ENCODE data around the gene NRAP.

NRAP gene

DNA sequence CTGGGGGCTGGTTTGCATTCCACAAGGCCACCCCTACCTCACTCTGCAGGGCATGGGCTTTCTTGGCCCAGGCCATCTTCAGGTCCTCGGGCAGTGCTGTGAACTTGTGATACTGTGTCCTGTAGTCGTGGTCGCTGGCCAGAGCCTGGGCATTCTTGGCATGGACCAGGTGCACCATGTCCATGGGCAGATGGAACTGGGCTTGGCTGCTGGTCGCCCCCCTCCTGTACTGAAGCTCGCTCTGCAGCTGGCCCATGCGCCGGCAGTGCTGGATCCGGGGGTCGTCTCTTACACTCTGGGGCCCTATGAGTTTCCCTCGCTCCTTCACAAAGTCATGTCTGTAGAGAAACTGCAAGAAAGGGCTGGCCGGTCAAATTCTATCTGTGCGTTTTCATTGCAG lies 59.3 kb downstream of the NRAP start:
- no peak for DNase-seq (ENCODE audit: low read depth)

GRCh38 chr10:113603057-113603777 lies 60.6 kb downstream of the NRAP start:
- no peak for DNase-seq (ENCODE audit: low read depth)

GRCh38 chr10:113600569-113600968 lies 63.3 kb downstream of the NRAP start:
- DNase-seq (ENCODE audit: low read depth), result no peak

DNA sequence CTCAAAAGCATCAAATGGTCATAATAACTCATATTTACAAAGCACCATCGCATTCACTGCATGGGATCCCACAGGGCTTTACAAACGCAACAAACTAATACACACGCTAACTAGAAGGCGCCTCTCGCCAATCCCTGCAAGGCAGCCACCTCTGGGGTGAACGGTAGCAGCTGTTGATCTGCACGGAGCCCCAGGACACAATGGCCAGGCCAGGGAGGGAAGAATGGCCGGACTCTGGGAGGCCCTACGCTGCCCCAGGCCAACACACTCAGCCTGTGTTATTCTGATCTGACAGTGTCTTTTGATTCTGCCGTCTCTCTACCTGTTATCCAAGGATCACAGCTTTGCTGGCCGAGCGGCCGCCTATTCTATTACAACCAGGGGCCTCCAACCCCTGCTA lies 69.2 kb downstream of the NRAP start:
- DNase-seq (ENCODE audit: low read depth), result no peak

DNA sequence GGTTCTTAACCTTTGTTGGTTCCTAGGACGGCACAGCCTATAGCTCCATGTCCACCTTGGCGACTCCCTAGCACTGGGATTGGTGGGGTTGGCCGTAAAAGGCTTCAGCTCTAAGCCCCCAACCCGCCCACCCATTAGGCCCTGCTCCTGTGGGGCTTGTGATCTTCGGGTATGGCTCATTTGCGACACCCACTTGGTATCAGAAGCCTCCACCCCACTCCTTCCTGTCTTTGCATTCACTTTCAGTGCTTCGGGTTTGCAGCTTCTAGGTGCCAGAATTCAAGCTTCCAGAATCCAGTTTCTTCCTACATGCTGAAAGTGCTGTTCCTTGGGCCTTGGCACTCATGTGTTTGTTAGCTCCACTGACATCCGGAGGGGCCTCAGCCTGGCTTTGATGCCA lies 71.5 kb downstream of the NRAP start:
- DNase-seq (ENCODE audit: low read depth), result no peak

DNA sequence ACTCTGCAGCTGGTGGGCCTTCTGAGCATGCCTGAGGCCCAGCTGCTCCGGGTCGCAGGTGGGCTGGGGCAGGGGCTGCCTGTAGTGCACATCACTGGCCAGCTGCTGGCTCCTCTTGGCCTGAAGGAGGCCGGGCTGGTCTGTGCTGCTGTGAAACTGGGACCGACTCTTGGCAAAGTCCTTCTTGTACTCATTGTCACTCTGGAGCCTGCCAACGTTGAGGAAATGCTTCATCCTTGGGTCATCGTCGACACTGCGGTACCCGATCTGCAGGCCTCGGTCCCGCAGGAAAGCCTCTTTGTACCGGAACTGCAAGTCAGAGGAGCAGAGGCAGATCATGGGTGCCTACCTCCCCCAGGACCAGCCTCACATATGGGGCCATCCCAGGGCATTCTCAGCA lies 73.3 kb downstream of the NRAP start:
- no peak for DNase-seq (ENCODE audit: low read depth)

- DNase-seq (ENCODE audit: low read depth), result no peak
These were observed 74.6 kb downstream of the NRAP start for GRCh38 chr10:113589201-113589770.

DNA sequence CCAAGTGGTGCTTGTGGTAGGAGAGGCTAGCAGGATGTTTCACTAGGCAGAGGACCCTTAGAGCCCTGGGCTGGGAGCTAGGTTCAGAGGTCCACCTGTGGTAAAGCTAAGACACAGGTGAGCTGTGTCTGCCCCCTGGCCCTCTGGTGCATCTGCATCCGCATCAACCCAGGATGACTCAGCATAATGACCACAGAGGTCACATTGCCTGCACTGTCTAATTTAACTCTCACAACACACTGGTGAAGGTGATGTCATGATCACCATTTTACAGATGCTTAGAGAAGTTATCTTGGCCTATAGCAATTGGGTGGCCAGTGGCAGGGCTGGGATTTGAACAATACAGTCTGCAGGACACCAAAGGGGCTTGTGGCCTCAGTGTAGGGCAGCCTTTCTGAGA lies 77.9 kb downstream of the NRAP start:
- no peak for DNase-seq (ENCODE audit: low read depth)

DNA sequence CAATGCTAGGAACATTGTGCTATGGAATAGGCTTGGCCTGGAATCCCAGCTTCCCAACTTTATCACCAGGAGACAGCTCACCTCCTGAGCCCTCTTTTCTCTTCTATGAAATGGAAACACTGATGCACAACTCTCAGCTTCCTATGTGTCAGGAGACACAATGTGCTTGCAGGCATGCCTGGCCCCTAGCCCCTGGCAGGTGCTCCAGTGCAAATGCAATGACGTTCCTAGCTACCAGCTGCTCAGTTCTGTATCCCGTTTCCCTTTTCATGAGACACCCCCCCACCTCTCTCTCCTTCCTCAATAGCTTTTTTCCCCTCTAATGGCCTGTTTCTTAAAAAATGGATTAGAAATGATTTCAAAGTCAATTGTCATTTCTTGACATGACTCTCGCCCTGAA lies 80.3 kb downstream of the NRAP start:
- DNase-seq (ENCODE audit: low read depth), result no peak

DNA sequence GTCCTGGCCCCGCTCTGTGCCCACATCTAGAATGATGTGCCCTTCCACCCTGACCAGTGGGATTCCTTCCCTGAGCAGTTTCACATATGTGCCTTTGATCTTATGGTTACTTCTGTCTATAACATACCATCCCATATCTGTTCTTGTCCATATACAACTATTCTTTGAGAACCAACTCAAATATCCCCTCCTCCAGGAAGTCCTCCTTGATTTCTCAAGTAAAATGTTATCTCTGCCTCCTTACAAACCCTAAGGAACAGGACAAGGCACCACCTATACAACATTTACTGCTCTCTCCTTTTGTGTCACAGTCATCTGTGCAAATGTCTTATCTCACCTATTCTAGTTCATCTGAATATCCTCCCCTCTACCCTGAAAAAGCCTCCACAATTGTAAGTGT lies 82.7 kb downstream of the NRAP start:
- no peak for DNase-seq (ENCODE audit: low read depth)

- no peak for DNase-seq (ENCODE audit: low read depth)
These were observed 85.1 kb downstream of the NRAP start for GRCh38 chr10:113578773-113579172.

DNA sequence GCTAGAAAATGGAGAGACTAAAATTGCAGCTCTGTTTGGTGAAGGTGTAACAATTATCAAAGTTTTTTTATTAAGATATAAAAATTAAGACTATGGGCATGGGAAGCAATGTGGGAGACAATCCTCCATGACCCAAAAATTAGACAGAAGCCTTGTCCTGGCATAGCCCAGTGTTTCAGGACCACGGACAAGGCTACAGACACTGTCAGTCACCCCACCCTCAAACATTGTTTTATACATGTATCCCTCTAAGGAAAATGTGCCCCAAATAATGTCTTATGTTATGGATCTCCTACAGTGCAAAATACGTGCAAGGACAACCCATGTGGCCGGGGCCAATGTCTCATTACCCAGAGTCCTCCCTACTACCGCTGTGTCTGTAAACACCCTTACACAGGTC lies 87.0 kb downstream of the NRAP start:
- DNase-seq (ENCODE audit: low read depth), result no peak

DNA sequence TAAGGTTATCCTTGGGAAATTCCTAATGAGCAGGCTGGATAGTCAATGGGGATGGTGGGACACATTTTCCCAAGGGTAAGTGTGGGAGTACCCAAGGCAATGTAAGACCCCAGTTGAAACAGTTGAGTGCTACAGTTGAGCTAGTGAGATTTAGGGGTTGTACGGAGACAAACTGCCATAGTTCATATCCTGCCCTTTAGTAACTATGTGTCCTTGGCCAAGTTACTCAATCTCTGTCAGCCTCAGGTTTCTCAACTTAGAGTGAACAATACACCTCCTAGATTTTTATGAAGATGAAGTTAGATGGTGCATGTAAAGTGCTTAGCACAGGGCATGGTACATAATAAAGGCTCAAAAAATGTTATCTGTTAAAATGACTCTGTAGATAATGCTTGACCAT lies 90.5 kb downstream of the NRAP start:
- no peak for DNase-seq (ENCODE audit: low read depth)

DNA sequence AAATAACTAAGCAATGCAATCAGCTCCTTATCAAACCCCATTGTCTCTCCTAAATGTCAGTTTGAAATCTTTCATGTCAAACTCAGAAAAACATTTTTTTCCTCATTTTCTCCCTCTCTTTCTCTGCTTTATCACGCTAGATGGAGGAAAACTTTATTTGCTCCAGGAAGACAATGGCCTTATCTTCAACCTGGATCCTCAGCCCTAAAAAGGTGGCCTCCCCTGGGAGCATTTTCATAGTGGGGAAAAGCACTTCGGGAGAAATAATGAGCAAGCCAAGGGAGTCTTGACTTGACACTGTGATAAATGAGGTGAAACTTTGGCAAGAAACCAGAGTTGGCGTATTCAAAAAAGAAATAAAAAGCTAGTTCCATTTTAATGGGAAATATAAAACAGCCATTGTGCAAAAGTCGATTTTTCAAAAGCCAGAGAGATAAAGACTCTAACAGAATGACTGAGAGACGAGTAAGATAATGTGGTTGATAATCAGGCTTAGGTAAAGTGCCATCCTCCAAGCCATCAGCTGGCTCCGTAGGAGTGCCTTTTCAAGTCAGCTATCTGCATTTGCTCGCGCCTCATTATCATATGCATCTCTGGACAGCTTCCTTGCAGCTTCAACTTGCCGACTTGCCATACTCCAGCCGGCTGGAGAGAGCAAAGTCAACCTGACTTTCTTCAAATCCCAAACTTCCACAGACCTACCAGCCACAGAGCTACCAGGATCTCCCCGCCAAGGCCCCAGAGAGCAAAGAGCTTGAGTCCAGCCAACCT lies 91.1 kb downstream of the NRAP start:
- DNase-seq (ENCODE audit: low read depth), result no peak

GRCh38 chr10:113569576-113569975 lies 94.3 kb downstream of the NRAP start:
- no peak for DNase-seq (ENCODE audit: low read depth)

- DNase-seq (ENCODE audit: low read depth), result no peak
These were observed 97.0 kb downstream of the NRAP start for GRCh38 chr10:113566888-113567287.

- no peak for DNase-seq (ENCODE audit: low read depth)
These were observed 98.5 kb downstream of the NRAP start for GRCh38 chr10:113565364-113565763.

GRCh38 chr10:113563306-113564088 lies 100.3 kb downstream of the NRAP start:
- DNase-seq (ENCODE audit: low read depth), result peak; percentile 60

GRCh38 chr10:113562704-113563103 lies 101.1 kb downstream of the NRAP start:
- DNase-seq (ENCODE audit: low read depth), result no peak

DNA sequence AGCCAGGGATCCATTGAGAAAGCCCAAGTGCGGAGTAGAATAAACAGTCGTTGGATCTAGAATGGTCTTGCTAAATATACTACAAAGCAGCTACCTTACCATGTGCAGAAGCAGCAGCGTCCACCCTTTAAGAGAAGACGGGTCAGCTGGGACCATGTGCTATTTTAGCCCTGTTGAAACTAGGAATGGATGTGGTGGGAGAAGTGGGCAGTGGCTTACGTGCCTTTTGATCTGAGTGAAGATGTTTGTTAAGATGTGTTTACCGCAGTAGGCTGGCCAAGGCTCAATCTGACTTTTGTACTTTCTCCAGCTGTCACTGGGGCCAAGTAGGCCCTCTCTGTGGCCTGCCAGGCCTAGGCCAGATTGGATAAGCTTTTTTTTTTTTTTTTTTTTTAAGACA lies 101.8 kb downstream of the NRAP start:
- no peak for DNase-seq (ENCODE audit: low read depth)

- DNase-seq (ENCODE audit: low read depth), result no peak
These were observed 102.6 kb downstream of the NRAP start for GRCh38 chr10:113561214-113561613.

DNA sequence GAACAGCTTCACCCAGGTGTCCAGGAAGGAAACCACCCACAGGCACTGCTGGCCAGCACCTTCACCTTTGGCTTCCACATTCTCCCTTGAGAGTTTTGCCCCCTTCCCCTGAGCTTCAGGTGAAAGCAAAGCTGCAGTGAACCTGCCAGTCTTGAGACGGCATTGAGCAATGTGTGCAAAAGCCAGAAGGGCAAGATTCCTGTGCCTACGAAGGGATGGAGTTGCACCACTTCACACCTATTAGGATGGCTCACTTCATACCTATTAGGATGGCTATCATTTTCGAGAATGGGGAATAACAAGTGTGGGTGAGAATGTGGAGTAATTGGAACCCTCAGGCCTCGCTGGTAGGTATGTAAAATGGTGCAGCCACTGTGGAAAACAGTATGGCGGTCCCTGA lies 103.8 kb downstream of the NRAP start:
- DNase-seq (ENCODE audit: low read depth), result no peak

- DNase-seq (ENCODE audit: low read depth), result no peak
These were observed 105.9 kb downstream of the NRAP start for GRCh38 chr10:113557903-113558321.
